Erythroblast (primary cell): ENCODE results near the gene SERF1B.
"Not testable (repeated sequence)": the region's sequence is repeated elsewhere in the genome, so short reads cannot be mapped to it uniquely, and the experiment has no call there.

ENCODE experiments used
- GATA1 ChIP-seq: IDR thresholded peaks from 2 replicates; pipeline ENCODE4 v1.6.1; 2011; ENCODE audit warnings: low read depth, mild to moderate bottlenecking, control low read depth, low read length, moderate library complexity
- POLR2A ChIP-seq: IDR thresholded peaks from 2 replicates; pipeline ENCODE4 v1.6.1; 2011; ENCODE audit warnings: mild to moderate bottlenecking, low read length

GRCh38 chr5:70088907-70089464 lies 63.9 kb downstream of the SERF1B start:
- not testable (repeated sequence) for TF ChIP-seq POLR2A, GATA1
